ENCODE data around the gene BEX3.

BEX3 gene

GRCh38 chrX:103423955-103424638 is 47.8 kb downstream of the BEX3 start:
- no peak for DNase-seq (ENCODE audit: low spot score)
